ENCODE data around the gene SLC22A2. TPM values are rescaled to one million over a fixed set of nuclear protein-coding genes. Genes with fewer than 3 reads are reported as not detected.

SLC22A2 gene
- total RNA-seq, 2 donors from 2014 or later: 0.37 to 0.43 TPM

DNA sequence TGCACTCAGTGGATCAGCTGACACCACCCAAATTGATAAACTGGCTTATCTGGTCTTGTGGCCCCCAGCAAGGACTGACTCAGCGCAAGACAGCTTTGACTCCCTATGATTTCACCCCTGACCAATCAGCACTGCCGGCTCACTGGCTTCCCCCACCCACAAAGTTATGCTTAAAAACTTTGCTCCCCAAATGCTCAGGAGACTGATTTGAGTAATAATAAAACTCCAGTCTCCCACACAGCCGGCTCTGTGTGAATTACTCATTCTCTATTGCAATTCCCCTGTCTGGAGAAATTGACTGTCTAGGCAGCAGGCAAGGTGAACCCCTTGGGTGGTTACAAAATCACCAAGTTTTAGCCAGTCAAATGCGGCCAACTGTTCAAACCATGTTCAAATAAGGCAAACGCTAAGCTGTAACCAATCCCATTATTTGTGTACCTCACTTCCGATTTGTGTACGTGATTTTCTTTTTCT lies 32.5 kb downstream of the SLC22A2 start:
- intact Hi-C loops (cut with DNase I): loop anchor here in 1 of 2 donors (10.0 kb wide), 1 partner anchor 109 kb away; no protein-coding TSS in a partner anchor
- DNase-seq (ENCODE audit: low spot score): no peak

GRCh38 chr6:160224639-160225237 lies 33.9 kb downstream of the SLC22A2 start:
- intact Hi-C loops (cut with DNase I): loop anchor here (5.0 to 10.0 kb wide), 2 partner anchors 110 to 1083 kb away; no protein-coding TSS in a partner anchor
- DNase-seq (ENCODE audit: low spot score): no peak

DNA sequence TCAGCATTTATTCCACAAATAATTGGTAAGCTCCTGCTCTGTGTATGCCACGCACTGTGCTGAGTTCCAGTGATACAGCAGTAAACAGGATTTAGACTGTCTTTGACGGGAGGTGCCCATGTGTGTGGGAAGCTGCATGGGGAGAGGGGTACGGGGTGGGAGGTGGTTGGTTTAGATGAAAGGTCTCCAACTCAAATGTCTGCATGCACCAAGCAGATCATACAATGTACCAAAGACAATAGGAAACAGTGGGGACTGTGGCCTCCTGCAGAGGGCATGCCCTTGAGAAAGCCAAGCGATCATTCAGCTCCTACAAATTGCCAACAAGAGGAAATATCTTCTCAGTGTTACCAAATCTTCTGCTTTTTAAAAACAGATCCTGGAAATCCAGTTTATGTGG lies 36.1 kb downstream of the SLC22A2 start:
- intact Hi-C loops (cut with DNase I): loop anchor here (5.0 to 10.0 kb wide), 2 partner anchors 112 to 1085 kb away; no protein-coding TSS in a partner anchor

DNA sequence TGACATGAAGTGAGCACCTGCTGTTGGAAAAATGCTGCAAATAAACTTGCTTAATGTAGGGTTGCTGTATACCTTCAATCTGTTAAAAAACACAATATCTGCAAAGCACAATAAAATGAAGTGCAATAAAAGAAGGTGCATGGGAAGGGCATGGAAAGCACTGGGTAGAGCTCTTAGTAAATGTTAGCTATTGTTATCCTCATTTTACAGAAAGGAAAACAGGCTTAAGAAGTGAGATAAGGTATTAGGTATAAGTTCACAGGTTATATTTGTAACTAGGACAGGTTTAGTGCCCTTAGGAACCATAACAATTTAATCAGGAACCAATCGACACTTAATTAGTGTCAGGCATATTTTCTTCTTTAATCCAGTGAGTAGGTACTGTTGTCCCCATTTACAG lies 36.7 kb downstream of the SLC22A2 start:
- intact Hi-C loops (cut with DNase I): loop anchor here (5.0 to 10.0 kb wide), 2 partner anchors 113 to 1085 kb away; no protein-coding TSS in a partner anchor
- DNase-seq (ENCODE audit: low spot score): no peak

More for the DNA sequence above, 36.1 kb downstream of the SLC22A2 start:
- no peak for DNase-seq (ENCODE audit: low spot score)

DNA sequence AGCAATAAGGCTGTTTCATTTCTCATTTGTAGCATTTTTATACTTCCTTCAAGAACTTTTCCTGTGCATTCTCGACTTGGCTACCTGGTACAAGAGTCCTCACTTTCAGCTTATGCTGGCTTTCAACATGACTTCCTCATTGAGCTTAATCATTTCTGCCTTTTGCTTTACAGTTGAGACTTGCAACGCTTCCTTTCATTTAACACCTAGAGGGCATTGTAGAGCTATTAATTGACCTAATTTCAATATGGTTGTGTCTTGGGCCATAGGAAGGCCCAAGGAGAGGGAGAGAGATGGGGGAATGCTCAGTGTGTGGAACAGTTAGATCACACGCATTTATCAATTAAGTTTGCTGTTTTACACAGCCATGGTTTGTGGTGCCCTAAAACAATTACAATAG lies 37.2 kb downstream of the SLC22A2 start:
- intact Hi-C loops (cut with DNase I): loop anchor here (5.0 to 10.0 kb wide), 2 partner anchors 113 to 1086 kb away; no protein-coding TSS in a partner anchor
- DNase-seq (ENCODE audit: low spot score): no peak

DNA sequence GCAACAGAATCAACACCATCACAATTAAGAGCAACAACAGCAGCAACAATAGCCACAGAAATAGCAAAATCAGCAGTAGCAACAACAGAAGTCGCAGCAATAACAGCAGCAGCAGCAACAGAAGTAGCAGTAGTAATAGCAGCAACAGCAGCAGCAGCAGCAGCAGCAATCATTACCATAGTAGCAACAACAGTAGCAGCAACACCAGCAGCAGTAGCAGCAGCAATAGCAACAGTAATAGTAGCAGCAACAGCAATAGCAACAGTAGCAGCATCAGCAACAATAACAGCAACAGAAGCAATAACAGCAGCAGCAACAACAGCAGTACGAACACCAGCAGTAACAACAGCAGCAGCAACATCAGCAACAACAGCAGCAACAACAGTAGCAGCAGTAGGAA lies 39.8 kb downstream of the SLC22A2 start:
- intact Hi-C loops (cut with DNase I): no loop called here
- DNase-seq (ENCODE audit: low spot score): no peak

DNA sequence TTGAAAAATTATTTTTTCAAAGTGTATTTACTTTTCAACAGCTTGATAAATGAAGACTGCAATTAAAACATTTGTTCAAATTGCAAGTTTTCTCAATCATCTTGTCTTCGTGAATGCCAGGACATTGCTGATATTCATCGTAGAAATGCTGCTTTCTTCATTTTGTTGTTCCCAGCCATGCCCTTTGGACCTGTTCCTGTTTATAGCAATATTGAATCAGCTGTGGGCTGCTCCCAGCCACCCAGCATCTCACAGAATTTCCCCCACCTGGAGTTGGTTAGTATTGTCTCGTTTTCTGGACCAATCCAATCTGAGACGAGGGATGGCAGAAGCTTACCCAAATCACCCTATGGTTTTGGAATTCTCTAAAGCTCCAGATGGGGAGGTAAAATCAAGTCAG lies 40.8 kb downstream of the SLC22A2 start:
- DNase-seq (ENCODE audit: low spot score): no peak
- intact Hi-C loops (cut with DNase I): no loop called here

DNA sequence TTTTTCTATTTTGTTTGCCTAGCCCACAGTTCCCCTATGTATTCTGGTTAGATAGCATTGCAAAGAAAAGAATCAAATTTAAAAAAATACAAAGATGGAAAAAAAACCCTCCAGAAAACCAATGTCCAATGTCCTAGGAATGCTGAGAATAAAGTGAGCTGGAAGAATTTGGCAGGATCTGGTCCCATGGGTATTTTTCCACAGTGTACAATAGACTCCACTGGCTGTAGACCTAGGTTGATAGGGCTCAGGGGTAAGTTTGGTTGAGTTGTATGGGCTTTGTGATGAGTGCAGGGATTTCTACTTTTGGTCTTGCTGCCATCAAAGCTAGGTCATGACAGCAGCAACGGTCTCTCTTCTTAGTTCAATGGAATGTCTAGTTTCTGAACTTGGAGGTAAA lies 41.5 kb downstream of the SLC22A2 start:
- no peak for DNase-seq (ENCODE audit: low spot score)
- intact Hi-C loops (cut with DNase I): no loop called here

GRCh38 chr6:160215232-160215631 lies 43.4 kb downstream of the SLC22A2 start:
- DNase-seq (ENCODE audit: low spot score): no peak
- intact Hi-C loops (cut with DNase I): no loop called here

DNA sequence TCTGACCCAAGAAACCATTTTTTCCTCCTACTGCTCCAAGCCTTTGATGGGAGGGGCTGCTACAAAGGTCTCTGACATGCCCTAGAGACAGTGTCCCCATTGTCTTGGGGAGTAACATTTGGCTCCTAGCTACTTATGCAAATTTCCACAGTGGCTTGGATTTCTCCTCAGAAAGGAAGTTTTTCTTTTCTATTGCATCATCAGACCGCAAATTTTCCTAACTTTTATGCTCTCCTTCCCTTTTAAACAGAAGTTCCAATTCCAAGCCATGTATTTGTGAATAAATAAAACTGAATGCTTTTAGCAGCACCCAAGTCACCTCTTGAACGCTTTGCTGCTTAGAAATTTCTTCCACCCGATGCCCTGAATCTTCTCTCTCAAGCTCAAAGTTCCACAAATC lies 51.0 kb downstream of the SLC22A2 start:
- intact Hi-C loops (cut with DNase I): no loop called here
- DNase-seq (ENCODE audit: low spot score): no peak

DNA sequence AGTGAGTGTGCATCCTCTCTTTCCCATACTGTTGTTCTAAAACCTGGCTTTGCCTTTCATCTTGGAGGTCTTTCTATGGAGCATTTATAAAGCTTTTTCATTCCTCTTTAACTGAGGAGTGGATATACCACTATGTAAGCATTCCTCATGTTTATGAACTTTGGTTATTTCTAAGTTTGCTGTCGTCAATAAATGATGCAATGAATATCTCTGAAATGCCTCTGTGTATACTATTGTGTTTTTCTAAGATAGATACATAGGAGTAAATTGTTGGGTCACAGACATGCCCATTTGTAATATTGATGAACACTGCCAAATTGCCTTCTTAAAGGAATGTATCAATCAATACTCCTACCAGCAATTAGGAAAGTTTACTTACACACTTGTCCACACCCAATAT lies 53.9 kb downstream of the SLC22A2 start:
- intact Hi-C loops (cut with DNase I): no loop called here
- DNase-seq (ENCODE audit: low spot score): no peak

GRCh38 chr6:160203953-160204352 lies 54.7 kb downstream of the SLC22A2 start:
- intact Hi-C loops (cut with DNase I): no loop called here
- no peak for DNase-seq (ENCODE audit: low spot score)

DNA sequence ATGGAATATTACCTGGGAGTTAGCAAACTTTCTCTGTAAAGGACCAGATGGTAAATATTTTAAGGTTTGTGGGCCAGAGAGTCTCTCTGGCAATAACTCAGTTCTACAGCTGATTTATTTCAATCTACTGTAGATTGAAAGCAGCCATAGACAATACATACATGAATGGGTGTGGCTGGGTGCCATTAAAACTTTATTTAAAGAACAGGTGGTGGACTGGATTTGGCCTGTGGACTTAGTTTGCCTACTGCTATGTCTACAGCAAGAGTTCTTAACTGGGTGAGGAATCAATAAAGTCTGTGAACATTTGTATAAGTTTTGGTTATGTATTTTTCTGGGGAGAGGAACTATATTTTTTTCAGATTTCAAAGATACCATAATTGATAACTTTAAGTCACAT lies 55.1 kb downstream of the SLC22A2 start:
- DNase-seq (ENCODE audit: low spot score): no peak
- intact Hi-C loops (cut with DNase I): no loop called here

GRCh38 chr6:160203076-160203475 lies 55.5 kb downstream of the SLC22A2 start:
- intact Hi-C loops (cut with DNase I): no loop called here
- DNase-seq (ENCODE audit: low spot score): no peak

DNA sequence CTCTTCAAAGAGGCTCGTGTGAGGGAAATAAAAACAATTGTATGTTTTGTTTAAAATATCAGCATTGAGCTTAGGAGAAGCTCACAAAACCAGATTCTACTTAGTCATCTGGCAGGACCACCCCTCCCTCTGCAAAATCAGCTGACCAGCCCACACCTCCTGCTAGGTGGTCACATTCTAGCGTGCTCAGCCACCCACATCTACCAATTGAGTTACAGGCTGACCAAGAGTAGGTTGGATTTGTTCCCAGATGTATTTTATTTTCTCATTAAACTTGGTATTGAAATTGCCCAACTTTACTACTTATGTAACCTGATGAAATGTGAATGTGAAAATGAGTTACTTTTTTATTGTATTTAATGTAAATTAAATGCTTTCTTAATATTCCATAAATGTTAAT lies 56.2 kb downstream of the SLC22A2 start:
- no peak for DNase-seq (ENCODE audit: low spot score)
- intact Hi-C loops (cut with DNase I): no loop called here

DNA sequence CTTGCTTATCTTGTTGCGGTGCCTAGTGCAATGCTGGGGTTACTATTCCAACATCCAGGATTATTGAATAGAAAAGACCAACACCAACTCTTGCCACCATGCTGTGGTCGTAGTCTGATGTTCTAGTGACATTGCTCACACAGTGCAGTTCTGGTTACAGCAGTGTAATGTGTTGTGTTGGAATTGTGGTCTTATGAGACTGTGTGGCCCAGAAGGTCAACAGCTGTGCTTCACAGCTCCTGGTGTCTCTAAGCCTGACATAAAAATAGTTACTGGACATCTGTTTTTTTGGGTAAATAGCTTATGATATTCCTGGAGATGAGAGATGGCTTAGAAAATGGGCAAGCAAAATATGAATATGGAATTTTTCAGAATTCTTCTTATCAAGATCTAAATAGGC lies 57.6 kb downstream of the SLC22A2 start:
- intact Hi-C loops (cut with DNase I): no loop called here
- DNase-seq (ENCODE audit: low spot score): no peak

GRCh38 chr6:160198606-160199211 lies 59.9 kb downstream of the SLC22A2 start:
- intact Hi-C loops (cut with DNase I): no loop called here
- DNase-seq (ENCODE audit: low spot score): no peak

- DNase-seq (ENCODE audit: low spot score): no peak
- intact Hi-C loops (cut with DNase I): no loop called here
These were observed 61.0 kb downstream of the SLC22A2 start for GRCh38 chr6:160197662-160198061.

DNA sequence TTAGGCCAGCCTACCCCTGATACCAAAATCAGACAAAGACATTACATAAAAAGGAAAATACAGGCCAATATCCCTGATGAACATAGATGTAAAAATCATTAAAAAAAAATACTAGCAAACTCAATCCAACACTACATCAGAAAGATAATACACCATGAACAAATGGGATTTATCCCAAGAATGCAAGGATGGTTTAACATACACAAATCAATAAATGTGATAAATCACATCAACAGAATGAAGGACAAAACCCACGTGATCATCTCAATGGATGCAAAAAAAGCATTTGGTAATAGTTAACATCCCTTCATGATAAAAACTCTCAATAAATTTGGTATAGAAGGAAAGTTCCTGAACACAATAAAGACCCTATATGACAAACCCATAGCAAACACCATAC lies 63.8 kb downstream of the SLC22A2 start:
- intact Hi-C loops (cut with DNase I): no loop called here
- no peak for DNase-seq (ENCODE audit: low spot score)

DNA sequence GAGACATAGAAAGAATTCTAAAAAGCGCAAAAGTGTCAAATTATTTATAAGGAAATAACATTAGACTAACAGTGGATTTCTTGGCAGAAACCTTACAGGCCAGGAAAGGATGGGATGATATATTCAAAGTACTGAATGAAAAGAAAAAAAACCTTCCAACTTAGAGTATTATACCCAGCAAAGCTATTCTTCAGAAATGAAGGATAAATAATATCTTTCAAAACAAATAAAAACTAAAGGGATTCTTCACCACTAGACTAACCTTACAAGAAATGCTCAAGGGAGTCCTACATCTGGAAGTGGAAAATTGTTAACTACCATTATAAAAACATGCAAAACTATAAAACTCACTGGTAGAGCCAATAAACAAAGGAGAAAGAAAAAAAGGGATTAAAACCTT lies 65.8 kb downstream of the SLC22A2 start:
- DNase-seq (ENCODE audit: low spot score): no peak
- intact Hi-C loops (cut with DNase I): no loop called here

DNA sequence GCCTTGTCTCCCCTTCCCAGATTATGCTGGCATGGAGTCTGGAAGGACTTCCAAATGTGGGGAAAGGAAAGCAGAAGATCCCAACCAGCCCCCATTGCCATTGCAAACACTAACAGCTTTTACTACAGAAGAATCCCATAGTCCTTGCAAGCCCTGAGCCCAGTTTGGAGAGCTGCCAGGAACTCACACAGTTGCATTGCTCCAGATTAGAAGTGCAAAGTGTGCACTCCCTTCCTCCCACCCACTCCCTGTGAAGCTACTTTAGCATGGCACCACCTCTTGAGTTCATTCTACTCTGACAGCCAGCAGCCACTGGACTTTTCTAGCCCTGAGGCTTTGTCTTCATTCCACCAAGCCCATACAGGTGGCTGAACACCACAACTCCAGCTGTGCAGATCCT lies 67.6 kb downstream of the SLC22A2 start:
- no peak for DNase-seq (ENCODE audit: low spot score)
- intact Hi-C loops (cut with DNase I): no loop called here

Data from posterior vena cava (tissue), 2 donors.